ENCODE data around the gene AHCY.
"Not testable (repeated sequence)": the region's sequence is repeated elsewhere in the genome, so short reads cannot be mapped to it uniquely, and the experiment has no call there.

GRCh38 chr20:34330861-34331544, 27.8 kb upstream of the AHCY start:
- TF ChIP-seq CTCF, POLR2A (IDR thresholded peaks at IDR 0.05): not testable (repeated sequence)
